ENCODE results near the gene TMEM167B. TPM values are rescaled to one million over a fixed set of nuclear protein-coding genes. Genes with fewer than 3 reads are reported as not detected.

TMEM167B gene
- total and polyA plus RNA-seq, 2 of the 4 experiments (the other 2 are of a cell fraction), result 21.6 to 32.1 TPM

DNA sequence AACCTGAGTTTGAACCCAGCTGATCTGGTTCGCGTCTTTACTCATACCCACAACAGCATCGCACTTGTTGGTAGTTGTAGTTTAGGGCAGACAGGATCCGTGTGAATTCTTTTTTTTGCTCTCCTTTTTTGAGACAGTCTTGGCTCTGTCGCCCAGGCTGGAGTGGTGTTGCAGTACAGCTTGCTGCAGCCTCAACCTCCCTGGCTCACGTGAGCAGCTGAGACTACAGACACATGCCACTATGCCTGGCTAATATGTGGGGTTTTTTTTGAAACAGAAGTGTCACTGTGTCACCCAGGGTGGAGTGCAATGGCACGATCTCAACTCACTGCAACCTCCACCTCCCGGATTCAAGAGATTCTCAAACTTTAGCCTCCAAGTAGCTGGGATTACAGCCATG lies 22.7 kb upstream of the TMEM167B start:
- TF ChIP-seq CEBPB (IDR thresholded peaks at IDR 0.05; ENCODE audit: low read depth, low read length) (no peak), MAFK (IDR thresholded peaks at IDR 0.05; ENCODE audit: low read depth, low read length) (no peak), SMC3 (IDR thresholded peaks at IDR 0.05; ENCODE audit: low read depth, low read length) (no peak), RFX5 (IDR thresholded peaks at IDR 0.05; ENCODE audit: low read depth, low read length) (no peak)
- TF ChIP-seq, protein P1, sequence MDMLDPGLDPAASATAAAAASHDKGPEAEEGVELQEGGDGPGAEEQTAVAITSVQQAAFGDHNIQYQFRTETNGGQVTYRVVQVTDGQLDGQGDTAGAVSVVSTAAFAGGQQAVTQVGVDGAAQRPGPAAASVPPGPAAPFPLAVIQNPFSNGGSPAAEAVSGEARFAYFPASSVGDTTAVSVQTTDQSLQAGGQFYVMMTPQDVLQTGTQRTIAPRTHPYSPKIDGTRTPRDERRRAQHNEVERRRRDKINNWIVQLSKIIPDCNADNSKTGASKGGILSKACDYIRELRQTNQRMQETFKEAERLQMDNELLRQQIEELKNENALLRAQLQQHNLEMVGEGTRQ (IDR thresholded peaks at IDR 0.05; ENCODE audit: low read depth, low read length), result no peak
- no peak overlapping the region for H3K18ac ChIP-seq (ENCODE audit: low read depth, low read length)
- H3K4ac ChIP-seq (ENCODE audit: low read depth, low read length), result no peak overlapping the region
- no peak overlapping the region for H3K23ac ChIP-seq (ENCODE audit: low read depth, low read length)
- ChIA-PET POLR2A (ENCODE audit: unreplicated experiment) (interaction anchor here (0.7 kb wide), 1 partner anchor 27 kb away, joined by 3 read pairs; no protein-coding TSS in a partner anchor), CTCF (no interaction called here)
- H3K79me1 ChIP-seq (ENCODE audit: low read depth in 1 of 2, low read length in 2 of 2), result peaks cover 3 to 43% of the 10 kb centered on the region in 2 experiments
- no peak overlapping the region for H4K5ac ChIP-seq (ENCODE audit: low read depth, low read length)
- H3K9me1 ChIP-seq (ENCODE audit: insufficient read depth, low read length), result no peaks in the 10 kb centered on the region; the same call in 1 of the 2 replicates
- peaks cover 47% of the 10 kb centered on the region for H4K20me1 ChIP-seq (ENCODE audit: insufficient read depth, low read length)
- H3K9me3 ChIP-seq (ENCODE audit: control insufficient read depth, insufficient read depth, low read length), result no peaks in the 10 kb centered on the region
- H3K56ac ChIP-seq (ENCODE audit: extremely low read depth, insufficient read depth, low read length), result no peak overlapping the region
- no CpG with 5 or more reads among the region's 8 CpGs for WGBS, 2 experiments (ENCODE audit: extremely low coverage in 2 of 2, insufficient read length in 1 of 2)
- intact Hi-C loops (cut with micrococcal nuclease), result no loop called here
- no peak overlapping the region for H2BK5ac ChIP-seq (ENCODE audit: low read depth, low read length, poor library complexity, severe bottlenecking)
- H3K27me3 ChIP-seq (ENCODE audit: control insufficient read depth, insufficient read depth, low read length), result no peaks in the 10 kb centered on the region
- no TSS peak for BruUV-seq (replicated peaks)
- no peak overlapping the region for H3K9ac ChIP-seq (ENCODE audit: low read depth, low read length)
- no peak overlapping the region for H2BK20ac ChIP-seq (ENCODE audit: low read depth, low read length)
- H3K36me3 ChIP-seq (ENCODE audit: control insufficient read depth, insufficient read depth, low read length), result peaks cover 42% of the 10 kb centered on the region
- H2AFZ ChIP-seq (replicated peaks; ENCODE audit: low read length, poor library complexity), result no peak overlapping the region
- H3K4me2 ChIP-seq (ENCODE audit: low read depth, low read length), result no peak overlapping the region
- H2AK9ac ChIP-seq (replicated peaks; ENCODE audit: low read depth, low read length, poor library complexity), result no peak overlapping the region
- in situ Hi-C loops (cut with MboI; ENCODE audit: low sequenced_read_pairs), result no loop called here
- dilution Hi-C loops (cut with HindIII; ENCODE audit: low sequenced_read_pairs, unreplicated experiment), result no loop called here
- no peak for DNase-seq
- H4K8ac ChIP-seq (ENCODE audit: low read depth in 2 of 2, low read length in 2 of 2), result no peak overlapping the region
- H4K91ac ChIP-seq (ENCODE audit: insufficient read depth, low read depth, low read length), result no peak overlapping the region
- no peak overlapping the region for H2AK5ac ChIP-seq (ENCODE audit: low read depth, low read length)
- no peaks in the 10 kb centered on the region for H3K4me1 ChIP-seq (ENCODE audit: control insufficient read depth, insufficient read depth, low read length)
- H2BK120ac ChIP-seq (ENCODE audit: low read depth, low read length), result no peak overlapping the region
- H2BK15ac ChIP-seq (ENCODE audit: low read depth, low read length), result no peak overlapping the region
- no peak overlapping the region for H3K27ac ChIP-seq (ENCODE audit: insufficient read depth, low read length)
- no peak for ATAC-seq (ENCODE audit: low read depth)
- H3K14ac ChIP-seq (replicated peaks; ENCODE audit: low read depth, low read length), result no peak overlapping the region
- H3K4me3 ChIP-seq (ENCODE audit: insufficient read depth, low read depth, low read length), result no peak overlapping the region
